K562 (cell line): ENCODE results near the gene LSM12. TPM values are rescaled to one million over a fixed set of nuclear protein-coding genes. Genes with fewer than 3 reads are reported as not detected.

ENCODE experiments used
- CBFA2T3 ChIP-seq: fragments of 450-650 bp; IDR thresholded peaks from 2 replicates; pipeline ENCODE4 v1.6.1; 2017
- CEBPB ChIP-seq: fragments of 450-650 bp; IDR thresholded peaks from 2 replicates; pipeline ENCODE4 v1.6.1; 2016; ENCODE audit warnings: missing genetic modification characterization, missing compliant biosample characterization
- NRF1 ChIP-seq, 2 experiments: fragments of 450-650 bp; IDR thresholded peaks in 1 of 2; conservative IDR thresholded peaks in 1 of 2; 2 replicates each; pipeline ENCODE4 v1.6.1; 2014; ENCODE audit warnings: mild to moderate bottlenecking in 2 of 2
- PATZ1 ChIP-seq: fragments of 250-450 bp; sonication (Bioruptor Pico); IDR thresholded peaks from 2 replicates; pipeline ENCODE4 v1.5.0; 2020; ENCODE audit warnings: mild to moderate bottlenecking, borderline replicate concordance
- THAP12 ChIP-seq: fragments of 250-450 bp; sonication (Bioruptor Pico); IDR thresholded peaks from 2 replicates; pipeline ENCODE4 v1.9.0; 2021; ENCODE audit warnings: mild to moderate bottlenecking, inconsistent platforms
- polyA plus RNA-seq, 8 experiments: library from polyadenylated mRNA; depleted of rRNA in 4 of 8; stranded (reverse) in 5 of 8; unstranded in 3 of 8; fragments of >200 nt; fragmentation: Nextera tagmentation in 2 of 8; fragmentation: Illumina TruSeq in 1 of 8; extraction: Ambion mirVana in 2 of 8; extraction: Trizol in 1 of 8; gene quantifications; 2 replicates each; pipeline versions ENCODE4 v1.2.1 to v1.2.3, GENCODE V29; 2011 to 2014; ENCODE audit warnings: inconsistent platforms in 1 of 8, missing spikeins in 1 of 8
- total RNA-seq, 7 experiments: library from RNA; depleted of rRNA in 6 of 7; stranded (reverse); fragments of >200 nt in 6 of 7; fragmentation: Illumina TruSeq in 2 of 7; extraction: Trizol in 2 of 7; gene quantifications; 2 replicates each; pipeline versions ENCODE4 v1.2.1 to v1.2.3, GENCODE V29; 2011 to 2021; ENCODE audit warnings: low replicate concordance in 1 of 7

LSM12 gene
- total and polyA plus RNA-seq, 9 of the 15 experiments (the other 6 are each of a cell fraction or from before 2014, with no cell fraction given), result 53.0 to 258 (median 89.3) TPM

- TF ChIP-seq THAP12 (CRISPR knock-in tag) (no peak), CEBPB (tag) (peak; percentile 53), PATZ1 (CRISPR knock-in tag) (no peak), NRF1 (conservative IDR thresholded peaks at IDR 0.05 in 1 of 2, IDR thresholded peaks at IDR 0.05 in 1 of 2) (peak; percentile 20 to 29; a peak in 3 of 4 replicates), CBFA2T3 (peak; percentile 26; the same call in 1 of the 2 replicates)
Measured at GRCh38 chr17:44006598-44007345, 59.7 kb downstream of the LSM12 start (continued).
